Smooth muscle cell (in vitro differentiated cells): ENCODE results near the gene CATSPERD. TPM values are rescaled to one million over a fixed set of nuclear protein-coding genes. Genes with fewer than 3 reads are reported as not detected.

Source experiments
- DNase-seq: peaks from one replicate; lab custom pipeline; 2025; ENCODE audit not compliant: unreplicated experiment; lab: John Stamatoyannopoulos, UW
- H2AFZ ChIP-seq: fragments of 200-600 bp; sonication (generic); 2 replicates; pipeline ENCODE4 v1.6.0; 2016; ENCODE audit warnings: antibody characterized with exemption, low read depth, mild to moderate bottlenecking
- H3F3A ChIP-seq: fragments of 200-600 bp; sonication (generic); 2 replicates; pipeline ENCODE4 v1.6.0; 2017; ENCODE audit warnings: antibody characterized with exemption, low read depth
- H3K27ac ChIP-seq: fragments of 200-600 bp; sonication (generic); 2 replicates; pipeline ENCODE4 v1.5.1; 2016; ENCODE audit warnings: low read depth, mild to moderate bottlenecking
- H3K27me3 ChIP-seq: fragments of 200-600 bp; sonication (generic); 2 replicates; pipeline ENCODE4 v1.6.1; 2016; ENCODE audit warnings: low read depth, mild to moderate bottlenecking
- H3K36me3 ChIP-seq: fragments of 200-600 bp; sonication (generic); 2 replicates; pipeline ENCODE4 v1.5.1; 2016; ENCODE audit warnings: low read depth
- H3K4me1 ChIP-seq: fragments of 200-600 bp; sonication (generic); 2 replicates; pipeline ENCODE4 v1.5.1; 2016; ENCODE audit warnings: low read depth
- H3K4me2 ChIP-seq: fragments of 200-600 bp; sonication (generic); 2 replicates; pipeline ENCODE4 v1.6.0; 2016; ENCODE audit warnings: mild to moderate bottlenecking
- H3K4me3 ChIP-seq: fragments of 200-600 bp; sonication (generic); 2 replicates; pipeline ENCODE4 v1.5.1; 2016; ENCODE audit warnings: mild to moderate bottlenecking
- H3K79me2 ChIP-seq: fragments of 200-600 bp; sonication (generic); 2 replicates; pipeline ENCODE4 v1.6.0; 2016; ENCODE audit warnings: low read depth, mild to moderate bottlenecking
- H3K9ac ChIP-seq: fragments of 200-600 bp; sonication (generic); 2 replicates; pipeline ENCODE4 v1.6.0; 2016; ENCODE audit warnings: low read depth
- H3K9me3 ChIP-seq: fragments of 200-600 bp; sonication (generic); replicated peaks from 2 replicates; pipeline ENCODE4 v1.5.1; 2016; ENCODE audit warnings: low read depth
- H4K20me1 ChIP-seq: fragments of 200-600 bp; sonication (generic); 2 replicates; pipeline ENCODE4 v1.6.0; 2016; ENCODE audit warnings: low read depth
- CTCF ChIP-seq: fragments of 200-600 bp; sonication (generic); IDR thresholded peaks from 2 replicates; pipeline ENCODE4 v1.5.1; 2017; ENCODE audit warnings: borderline replicate concordance, mild to moderate bottlenecking, antibody characterized with exemption; ENCODE audit not compliant: insufficient read depth, poor library complexity, severe bottlenecking
- WGBS: methylation state at CpG from one replicate; pipeline ENCODE4 v1.1.7; 2016; ENCODE audit warnings: low lambda C conversion rate; 5-methylcytosine and 5-hydroxymethylcytosine counted together
- polyA plus RNA-seq: library from polyadenylated mRNA; unstranded; fragments of >200 nt; fragmentation: Nextera tagmentation; extraction: Ambion mirVana; gene quantifications from 2 replicates; pipeline ENCODE4 v1.2.1, GENCODE V29; 2016
- total RNA-seq: library from RNA; depleted of rRNA; stranded (reverse); fragments of >200 nt; gene quantifications from 2 replicates; pipeline ENCODE4 v1.2.3, GENCODE V29; 2014

Gene CATSPERD
- total and polyA plus RNA-seq, 2 experiments from 2014 or later = not detected

DNA sequence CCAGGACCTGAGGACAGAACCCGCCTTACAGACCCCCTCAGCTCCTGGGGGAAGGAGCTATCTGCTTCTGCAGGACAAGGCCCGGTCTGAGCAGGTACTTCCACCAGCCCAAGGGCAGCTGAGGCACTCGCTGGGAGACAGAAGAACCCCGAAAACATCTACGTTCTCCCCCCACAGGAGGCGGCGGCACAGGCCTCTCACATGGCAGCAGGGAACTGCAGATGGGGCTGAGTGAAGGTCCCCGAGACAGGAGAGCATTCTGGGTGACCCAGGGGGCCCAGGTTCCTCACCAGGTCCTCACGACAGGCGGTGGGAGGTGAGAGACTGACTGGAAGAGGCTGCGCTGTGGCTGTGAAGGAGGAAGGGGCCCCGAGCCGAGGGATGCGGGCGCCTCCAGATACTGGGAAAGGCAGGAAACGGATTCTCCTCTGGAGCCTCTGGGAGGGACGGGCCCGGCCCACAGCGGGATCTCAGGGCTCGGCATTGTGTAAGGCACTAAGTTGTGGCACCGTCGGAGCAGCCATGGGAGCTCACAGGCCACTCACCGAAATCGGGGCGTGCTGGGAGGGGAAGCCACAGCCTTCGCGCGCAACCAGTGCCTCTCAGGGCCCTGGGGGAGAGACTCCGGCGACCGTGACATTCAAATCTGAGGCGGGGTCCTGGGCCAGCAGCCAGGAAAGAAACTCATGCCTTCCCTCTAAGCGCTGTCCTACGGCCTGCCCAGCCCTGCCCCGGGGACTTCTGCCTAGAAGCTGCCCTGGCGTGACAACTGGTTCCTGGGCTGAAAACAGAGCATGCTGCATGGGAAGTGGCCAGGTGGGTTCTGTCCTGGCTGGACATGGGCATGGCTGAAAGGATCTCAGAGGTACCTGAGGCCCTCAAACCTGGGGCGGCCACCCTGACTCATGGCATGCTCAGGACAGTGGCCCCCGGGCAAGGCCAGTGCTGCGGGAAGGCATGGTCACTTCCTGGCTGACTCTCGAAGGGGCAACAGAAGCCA is 16.3 kb upstream of the CATSPERD start:
- H3K79me2 ChIP-seq = no peaks in the 10 kb centered on the region
- no peaks in the 10 kb centered on the region for H3K27me3 ChIP-seq
- peaks cover 32% of the 10 kb centered on the region for H4K20me1 ChIP-seq
- TF ChIP-seq CTCF = no peak
- H3K36me3 ChIP-seq = no peaks in the 10 kb centered on the region
- no peak overlapping the region for H2AFZ ChIP-seq
- no peak for DNase-seq
- no peak overlapping the region for H3K4me3 ChIP-seq
- 97% methylated on average over 36 of the region's 40 CpGs for WGBS
- no peaks in the 10 kb centered on the region for H3K9me3 ChIP-seq
- no peak overlapping the region for H3K4me2 ChIP-seq
- H3K4me1 ChIP-seq = no peaks in the 10 kb centered on the region
- H3K9ac ChIP-seq = no peak overlapping the region
- no peaks in the 10 kb centered on the region for H3F3A ChIP-seq
- no peak overlapping the region for H3K27ac ChIP-seq

DNA sequence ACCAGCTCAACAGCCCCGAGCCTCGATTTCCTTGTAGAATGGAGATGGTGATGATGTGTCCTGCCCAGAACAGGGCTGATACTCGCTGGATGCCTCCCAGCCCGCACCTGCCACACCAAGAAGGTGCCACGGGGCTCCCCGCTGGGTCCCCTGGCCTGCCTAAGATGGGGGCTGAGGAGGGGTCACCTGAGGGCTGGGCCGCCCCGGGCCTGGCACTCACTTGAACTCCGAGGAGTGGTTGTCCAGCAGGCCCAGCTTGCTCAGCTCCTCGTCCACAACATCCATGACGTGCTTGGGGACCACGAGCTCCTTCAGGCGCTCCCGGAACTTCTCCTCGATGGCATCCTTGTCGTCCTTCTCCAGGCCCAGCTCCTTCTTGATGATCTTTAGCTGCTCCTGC is 14.9 kb upstream of the CATSPERD start:
- DNase-seq = no peak
- TF ChIP-seq CTCF = no peak
- Histone ChIP-seq H3K4me3 (no peak overlapping the region), H3K4me1 (no peaks in the 10 kb centered on the region), H3K27ac (no peak overlapping the region), H3K36me3 (no peaks in the 10 kb centered on the region), H3K79me2 (no peaks in the 10 kb centered on the region), H2AFZ (no peak overlapping the region), H3F3A (no peaks in the 10 kb centered on the region), H3K4me2 (no peak overlapping the region), H3K9ac (no peak overlapping the region), H3K9me3 (no peaks in the 10 kb centered on the region), H3K27me3 (no peaks in the 10 kb centered on the region), H4K20me1 (peaks cover 33% of the 10 kb centered on the region)
- 91% methylated on average over 16 of the region's 16 CpGs for WGBS

DNA sequence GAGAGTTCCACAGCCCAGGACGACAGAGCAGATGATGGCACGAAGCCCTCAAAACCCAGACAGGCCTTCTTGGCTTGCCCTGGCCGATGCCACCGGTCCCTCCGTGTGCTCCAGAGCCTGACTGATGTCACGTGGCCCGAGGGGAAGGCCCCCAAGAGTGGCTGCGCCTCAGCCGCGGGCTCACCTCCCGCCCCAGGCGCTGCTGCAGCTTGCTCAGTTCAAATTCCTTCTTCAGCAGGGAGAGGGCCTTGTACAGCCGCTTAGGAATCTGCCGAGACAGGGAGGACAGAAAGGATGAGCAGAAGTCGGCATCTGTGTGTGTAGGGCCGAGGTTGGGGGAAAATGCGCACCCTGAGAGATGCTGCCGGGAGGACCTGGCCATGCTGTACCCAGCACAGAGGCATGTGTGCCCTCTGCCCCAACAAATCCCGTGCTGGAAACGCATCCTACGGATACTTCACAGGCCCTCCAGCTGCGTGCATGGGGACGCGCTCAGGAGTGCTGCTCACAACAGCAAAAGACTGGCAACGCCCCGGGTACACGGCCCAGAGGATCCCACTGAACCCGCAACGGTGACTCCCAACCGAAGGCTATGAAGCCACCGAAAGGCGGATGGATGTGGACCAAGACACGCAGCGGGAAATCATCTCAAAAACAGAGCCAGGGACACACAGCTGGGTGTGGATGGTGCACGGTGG is 13.4 kb upstream of the CATSPERD start:
- no peak overlapping the region for H3K9ac ChIP-seq
- no peaks in the 10 kb centered on the region for H3K27me3 ChIP-seq
- H3K9me3 ChIP-seq = no peaks in the 10 kb centered on the region
- 99% methylated on average over 35 of the region's 35 CpGs for WGBS
- peaks cover 39% of the 10 kb centered on the region for H4K20me1 ChIP-seq
- no peak overlapping the region for H3K4me3 ChIP-seq
- no peak overlapping the region for H2AFZ ChIP-seq
- H3K36me3 ChIP-seq = no peaks in the 10 kb centered on the region
- H3K27ac ChIP-seq = no peak overlapping the region
- H3K4me2 ChIP-seq = no peak overlapping the region
- no peak for TF ChIP-seq CTCF
- H3K4me1 ChIP-seq = no peaks in the 10 kb centered on the region
- no peaks in the 10 kb centered on the region for H3F3A ChIP-seq
- DNase-seq = no peak
- no peaks in the 10 kb centered on the region for H3K79me2 ChIP-seq
